Aorta (tissue), 5 donors: ENCODE data around the gene AMZ1. TPM values are rescaled to one million over a fixed set of nuclear protein-coding genes. Genes with fewer than 3 reads are reported as not detected.

ENCODE experiments used
- ATAC-seq: fragments of 200-7000 bp; cut with Tn5 transposase; one replicate; pipeline ENCODE4 v1.9.1; 2022; ENCODE audit warnings: moderate library complexity; ENCODE audit not compliant: low FRiP score
- DNase-seq, 2 donors: peaks; one replicate each; pipeline ENCODE4 v3.0.0-alpha.2; 2020
- H3K27ac ChIP-seq, 2 donors: one replicate each; pipeline ENCODE4 v1.5.1; 2013; ENCODE audit warnings: low read length in 2 of 2, mild to moderate bottlenecking in 2 of 2, moderate library complexity in 2 of 2, control low read depth in 1 of 2, inconsistent platforms in 1 of 2, low read depth in 1 of 2
- H3K27me3 ChIP-seq, 2 donors: one replicate each; pipeline ENCODE4 v1.6.1; 2013; ENCODE audit warnings: control low read depth in 1 of 2, low read length in 1 of 2, mild to moderate bottlenecking in 1 of 2, moderate library complexity in 1 of 2; ENCODE audit not compliant: insufficient read depth in 2 of 2, control insufficient read depth in 1 of 2
- H3K36me3 ChIP-seq, 2 donors: one replicate each; pipeline ENCODE4 v1.6.1; 2013; ENCODE audit warnings: control low read depth in 1 of 2, low read length in 1 of 2, mild to moderate bottlenecking in 1 of 2; ENCODE audit not compliant: insufficient read depth in 2 of 2, control insufficient read depth in 1 of 2
- H3K4me1 ChIP-seq, 2 donors: one replicate each; pipeline ENCODE4 v1.6.1; 2013; ENCODE audit warnings: low read length in 2 of 2, control low read depth in 1 of 2, mild to moderate bottlenecking in 1 of 2, moderate library complexity in 1 of 2; ENCODE audit not compliant: insufficient read depth in 2 of 2, control insufficient read depth in 1 of 2
- H3K4me3 ChIP-seq, 2 donors: one replicate each; pipeline ENCODE4 v1.5.1; 2013; ENCODE audit warnings: low read length in 2 of 2, control low read depth in 1 of 2, mild to moderate bottlenecking in 1 of 2
- H3K9me3 ChIP-seq: one replicate; pipeline ENCODE4 v1.6.1; 2013; ENCODE audit warnings: mild to moderate bottlenecking, low read length; ENCODE audit not compliant: control insufficient read depth
- WGBS, 2 donors: extraction: QIAGEN DNeasy Blood & Tissue Kit; methylation state at CpG; one replicate each; pipeline ENCODE4 v1.1.7; 2013; 5-methylcytosine and 5-hydroxymethylcytosine counted together
- intact Hi-C, 2 donors: fragments of 100-400 bp; cut with DNase I; formaldehyde crosslinking; loops; one replicate each; pipeline versions ENCODE4 v1.14.2 to v1.15.0; 2022
- polyA plus RNA-seq, 2 donors: library from polyadenylated mRNA; stranded (reverse); fragments of 200-250 nt; gene quantifications; one replicate each; pipeline ENCODE4 v1.2.3, GENCODE V29; 2013
- total RNA-seq, 2 donors: library from RNA; stranded (reverse); fragmentation: NEBNext Ultra II Directional; extraction: Animal tissue kit (Norgen Biotek cat#: 25700); gene quantifications; one replicate each; pipeline ENCODE4 v1.2.1, GENCODE V29; 2021
- donor health status: healthy with polysubstance abuse.
- donor health status: Bipolar disorder and iron deficiency.
- donor health status: DM: no; HTN: no; CAD: no.
- donor health status: DM: no; HTN: no; CAD: no.
- donor health status: DM: yes; HTN: yes; CAD: no.

AMZ1 gene
- total and polyA plus RNA-seq, 4 donors, result 0.13 to 2.0 (median 1.1) TPM; not detected in 1

DNA sequence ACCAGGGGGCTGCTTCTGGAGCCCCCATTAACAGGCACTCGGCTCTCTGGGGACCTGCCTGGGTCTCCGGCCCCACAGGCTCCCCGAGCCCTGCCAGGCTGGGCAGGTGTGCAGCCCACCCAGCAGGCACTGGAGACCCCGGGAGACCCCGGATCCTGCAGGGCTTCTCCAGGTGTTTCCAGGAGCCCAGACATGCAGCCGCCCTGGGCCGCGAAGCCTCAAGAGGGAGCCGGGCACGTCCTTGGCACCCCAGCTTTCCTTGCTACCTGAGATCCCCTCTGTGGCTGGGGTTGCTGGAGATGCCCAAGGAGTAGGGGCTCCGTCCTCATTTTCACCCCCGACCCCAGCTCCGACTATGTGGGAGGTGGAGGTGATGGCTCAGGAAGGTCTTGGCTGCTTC, 7.7 kb upstream of the AMZ1 start:
- peaks cover under 1% of the 10 kb centered on the region for H3K9me3 ChIP-seq
- no peaks in the 10 kb centered on the region for H3K27me3 ChIP-seq
- H3K4me1 ChIP-seq, result no peaks in the 10 kb centered on the region
- H3K4me3 ChIP-seq, result no peak overlapping the region
- WGBS, 2 donors, result 85 to 89% methylated on average over 13 of the region's 13 CpGs
- intact Hi-C loops, result loop anchor here (5.0 kb wide), 2 partner anchors 108 to 228 kb away; no protein-coding TSS in a partner anchor
- DNase-seq (no peak), ATAC-seq (no peak)
- no peaks in the 10 kb centered on the region for H3K36me3 ChIP-seq
- no peak overlapping the region for H3K27ac ChIP-seq

DNA sequence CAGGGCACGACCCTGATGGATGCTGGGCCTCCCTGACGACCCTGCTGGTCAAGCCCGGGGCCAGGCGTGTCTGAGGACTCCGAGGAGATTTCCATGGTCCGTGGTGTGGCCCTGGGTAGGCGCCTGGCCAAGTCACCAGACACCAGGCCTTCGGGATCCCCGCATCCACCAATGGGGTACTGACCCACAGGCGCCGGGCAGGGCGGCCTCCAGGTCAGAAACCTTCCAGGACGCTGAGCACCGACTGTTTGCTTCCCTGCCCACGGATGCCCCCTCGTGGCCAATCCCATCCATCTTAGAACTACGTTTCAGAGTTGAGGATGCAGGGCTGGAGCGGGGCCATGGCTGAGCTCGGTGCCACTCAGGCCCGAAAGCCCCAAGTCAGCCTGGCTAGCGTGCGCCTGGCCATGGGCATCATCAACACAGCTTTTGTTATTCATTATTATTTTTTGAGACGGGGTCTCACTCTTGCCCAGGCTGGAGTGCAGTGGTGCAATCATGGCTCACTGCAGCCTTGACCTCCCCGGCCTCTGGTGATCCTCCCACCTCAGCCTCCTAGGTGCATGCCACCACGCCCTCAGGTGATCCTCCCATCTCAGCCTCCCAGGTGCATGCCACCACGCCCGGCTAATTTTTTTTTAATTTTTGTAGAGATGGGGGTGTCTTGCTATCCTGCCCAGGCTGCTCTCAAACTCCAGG, 7.1 kb upstream of the AMZ1 start:
- Histone ChIP-seq H3K9me3 (no peaks in the 10 kb centered on the region), H3K36me3 (no peaks in the 10 kb centered on the region), H3K27me3 (no peaks in the 10 kb centered on the region), H3K27ac (no peak overlapping the region), H3K4me3 (no peak overlapping the region), H3K4me1 (no peaks in the 10 kb centered on the region)
- intact Hi-C loops, result loop anchor here (1.0 to 5.0 kb wide), 3 partner anchors 109 to 229 kb away; no protein-coding TSS in a partner anchor
- WGBS, 2 donors, result 36 to 37% methylated on average over 27 of the region's 27 CpGs
- DNase-seq (peak; percentile 88 to 95), ATAC-seq (peak; percentile 74)

DNA sequence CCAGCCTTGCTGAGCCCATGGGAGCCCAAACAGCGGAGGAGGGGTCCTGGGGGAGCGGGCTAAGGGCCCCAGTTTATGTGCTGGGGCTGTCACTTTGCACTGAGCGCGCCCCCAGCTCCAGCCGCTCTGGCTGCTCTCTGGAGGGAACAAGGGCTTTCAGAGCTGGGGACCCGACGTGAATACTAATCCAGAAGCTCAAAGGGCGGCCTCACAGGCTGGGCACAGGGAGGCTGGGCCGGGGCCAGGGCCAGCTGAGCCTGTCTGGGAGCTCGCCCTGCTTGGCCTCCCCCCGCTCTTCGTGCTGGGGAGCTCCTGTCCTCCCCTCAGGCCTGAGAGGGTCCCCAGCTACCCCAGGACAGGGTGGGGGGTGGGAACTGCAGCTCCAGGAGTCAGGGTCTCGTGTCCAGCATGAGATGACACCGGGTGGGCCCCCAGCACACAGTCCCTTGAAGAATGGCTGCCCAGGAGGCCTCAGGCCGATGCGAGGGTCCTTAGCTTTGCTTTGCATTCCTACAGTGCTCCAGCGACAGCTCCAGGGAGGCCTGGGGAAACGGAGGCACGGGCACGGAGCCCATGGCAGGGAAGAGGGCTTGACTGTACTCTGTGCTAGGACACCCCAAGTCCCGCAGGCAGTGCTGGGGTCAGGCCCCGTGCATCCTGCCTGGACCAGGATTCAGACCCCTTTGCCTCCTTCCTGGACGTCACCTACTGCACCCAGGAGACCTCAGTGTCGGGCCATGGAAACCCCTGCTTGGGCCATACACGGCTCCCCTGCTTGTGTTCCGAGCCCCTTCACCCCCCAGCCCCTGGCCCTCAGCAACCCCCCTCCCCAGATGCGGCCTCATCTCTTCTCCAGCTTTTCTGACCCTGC, 5.8 kb upstream of the AMZ1 start:
- Histone ChIP-seq H3K27me3 (no peaks in the 10 kb centered on the region), H3K9me3 (no peaks in the 10 kb centered on the region), H3K4me1 (no peaks in the 10 kb centered on the region), H3K4me3 (no peak overlapping the region), H3K27ac (no peak overlapping the region), H3K36me3 (no peaks in the 10 kb centered on the region)
- intact Hi-C loops, result loop anchor here (1.0 to 5.0 kb wide), 3 partner anchors 110 to 230 kb away; no protein-coding TSS in a partner anchor
- 89 to 90% methylated on average over 26 to 27 of the region's 27 CpGs for WGBS, 2 donors
- ATAC-seq, result no peak
- no peak for DNase-seq

DNA sequence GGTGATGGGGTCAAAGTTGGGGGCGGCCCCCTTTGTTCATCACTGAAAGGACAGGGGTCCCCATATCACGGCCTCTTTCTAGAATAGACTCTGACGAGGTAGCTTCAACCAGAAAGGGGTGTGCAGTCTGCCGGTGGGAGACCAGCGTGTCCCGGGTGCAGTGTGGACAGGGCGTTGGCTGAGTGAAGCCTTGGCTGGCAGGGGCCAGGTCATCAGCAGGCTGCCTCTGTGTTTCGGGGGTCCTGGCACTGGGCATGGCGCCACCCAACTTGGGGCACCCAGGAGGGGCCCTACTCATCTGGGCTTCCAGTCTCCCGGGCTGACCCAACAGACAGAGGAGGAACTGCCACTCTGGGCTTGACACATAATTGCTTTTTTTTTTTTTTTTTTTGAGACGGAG, 3.5 kb upstream of the AMZ1 start:
- WGBS, 2 donors, result 94 to 95% methylated on average over 10 to 11 of the region's 11 CpGs
- Histone ChIP-seq H3K4me1 (no peaks in the 10 kb centered on the region), H3K9me3 (no peaks in the 10 kb centered on the region), H3K4me3 (no peak overlapping the region), H3K36me3 (no peaks in the 10 kb centered on the region), H3K27ac (no peak overlapping the region), H3K27me3 (no peaks in the 10 kb centered on the region)
- no peak for ATAC-seq
- intact Hi-C loops, result loop anchor here (5.0 kb wide), 2 partner anchors 112 to 232 kb away; no protein-coding TSS in a partner anchor
- DNase-seq, result no peak

DNA sequence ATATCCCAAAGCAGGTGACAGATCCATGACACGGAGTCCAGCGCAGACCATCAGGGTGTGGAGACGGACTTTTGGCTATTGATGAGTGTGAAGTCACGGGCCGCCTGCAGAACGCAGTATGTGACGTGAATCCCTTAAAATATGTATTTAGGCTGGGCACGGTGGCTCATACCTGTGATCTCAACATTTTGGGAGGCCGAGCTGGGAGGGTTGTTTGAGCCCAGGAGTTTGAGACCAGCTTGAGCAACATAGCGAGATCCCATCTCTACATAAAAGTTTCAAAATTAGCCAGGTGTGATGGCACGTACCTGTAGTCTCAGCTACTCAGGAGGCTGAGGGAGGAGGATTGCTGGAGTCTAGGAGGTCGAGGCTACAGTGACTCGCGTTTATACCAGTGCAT, 1.9 kb upstream of the AMZ1 start:
- no peaks in the 10 kb centered on the region for H3K9me3 ChIP-seq
- H3K27me3 ChIP-seq, result no peaks in the 10 kb centered on the region
- no peak overlapping the region for H3K27ac ChIP-seq
- DNase-seq (no peak), ATAC-seq (no peak)
- intact Hi-C loops, result no loop called here
- H3K4me1 ChIP-seq, result no peaks in the 10 kb centered on the region
- H3K36me3 ChIP-seq, result no peaks in the 10 kb centered on the region
- WGBS, 2 donors, result 95 to 97% methylated on average over 14 of the region's 14 CpGs
- no peak overlapping the region for H3K4me3 ChIP-seq

DNA sequence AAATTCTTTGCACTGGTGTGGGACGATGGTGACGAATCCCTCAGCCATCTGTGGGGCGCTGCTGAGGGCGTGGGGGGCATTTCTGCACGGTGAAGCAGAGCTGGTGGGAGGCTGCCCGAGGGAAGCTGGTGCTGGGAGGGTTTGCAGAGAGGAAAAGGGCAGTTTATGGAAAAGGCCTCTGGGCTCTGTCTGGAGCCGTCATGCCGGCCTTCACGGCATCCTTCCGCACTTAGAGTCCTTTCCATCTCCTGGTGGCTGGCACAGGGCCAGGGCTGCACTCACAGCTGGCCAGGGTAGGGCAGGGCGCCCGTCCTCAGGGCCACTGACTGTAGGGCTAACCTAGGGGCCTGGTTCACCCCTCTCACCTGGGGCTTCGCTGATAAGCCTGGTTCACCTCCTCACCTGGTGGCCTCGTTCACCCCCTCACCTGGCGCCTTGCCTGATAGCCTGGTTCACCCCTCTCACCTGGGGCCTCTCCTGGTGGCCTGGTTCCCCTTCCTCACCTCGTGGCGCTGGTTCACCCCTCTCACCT, 598 bp upstream of the AMZ1 start:
- H3K9me3 ChIP-seq, result no peaks in the 10 kb centered on the region
- no peaks in the 10 kb centered on the region for H3K36me3 ChIP-seq
- no peaks in the 10 kb centered on the region for H3K4me1 ChIP-seq
- DNase-seq (no peak), ATAC-seq (no peak)
- no peak overlapping the region for H3K4me3 ChIP-seq
- no peaks in the 10 kb centered on the region for H3K27me3 ChIP-seq
- intact Hi-C loops, result no loop called here
- WGBS, 2 donors, result 41 to 44% methylated on average over 17 of the region's 17 CpGs
- H3K27ac ChIP-seq, result no peak overlapping the region

DNA sequence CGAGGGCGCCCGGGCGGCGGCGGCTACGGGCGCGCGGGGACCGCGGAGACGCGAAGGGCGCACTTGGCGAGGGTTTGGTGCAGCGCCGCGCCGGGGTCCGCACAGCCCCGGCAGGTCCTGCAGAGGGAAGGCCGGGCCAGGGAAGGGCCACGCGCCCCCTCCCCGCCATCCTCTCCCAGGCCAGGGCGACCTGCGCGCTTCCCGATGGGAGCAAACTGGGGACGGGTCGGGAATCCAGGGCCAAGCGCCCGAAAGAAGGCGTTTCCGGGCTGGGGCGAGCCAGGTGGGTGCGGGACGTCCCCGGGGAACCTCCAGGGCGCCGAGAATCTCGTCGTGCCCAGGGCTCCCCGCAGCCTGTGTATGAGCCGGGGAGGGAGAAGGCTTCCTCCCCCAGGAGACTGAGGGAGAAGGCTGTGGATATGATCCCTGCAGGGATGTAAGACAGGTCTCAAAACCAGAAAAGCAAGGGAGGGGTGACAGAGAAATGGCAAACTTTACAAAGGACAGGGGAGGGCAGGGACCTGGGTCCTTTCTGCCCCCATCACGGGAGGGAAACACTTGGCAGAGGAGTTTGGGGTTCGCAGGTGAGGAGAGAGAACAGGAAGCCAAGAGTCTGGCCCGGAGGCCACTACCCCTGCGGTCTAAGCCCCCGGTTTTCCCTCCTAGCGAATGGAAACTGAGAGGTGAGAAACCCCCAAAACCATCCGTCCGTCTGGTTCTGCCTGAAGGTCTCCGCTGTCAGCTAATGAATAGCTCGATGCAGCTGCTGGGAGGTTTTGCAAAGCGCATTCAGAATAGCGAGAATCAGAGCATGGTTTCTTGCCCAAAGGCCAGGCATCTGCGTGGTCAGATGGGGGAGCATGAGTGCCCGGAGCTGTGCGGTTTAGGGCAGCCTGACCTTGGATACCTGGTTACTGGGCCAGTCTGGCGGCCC, 674 bp downstream of the AMZ1 start:
- Histone ChIP-seq H3K4me1 (no peaks in the 10 kb centered on the region), H3K36me3 (no peaks in the 10 kb centered on the region), H3K4me3 (peak overlapping the region in 1 of 2 donors; percentile 22), H3K9me3 (no peaks in the 10 kb centered on the region), H3K27me3 (no peaks in the 10 kb centered on the region), H3K27ac (no peak overlapping the region)
- intact Hi-C loops, result no loop called here
- DNase-seq (no peak), ATAC-seq (no peak)
- WGBS, 2 donors, result 3% methylated on average over 55 to 62 of the region's 62 CpGs

DNA sequence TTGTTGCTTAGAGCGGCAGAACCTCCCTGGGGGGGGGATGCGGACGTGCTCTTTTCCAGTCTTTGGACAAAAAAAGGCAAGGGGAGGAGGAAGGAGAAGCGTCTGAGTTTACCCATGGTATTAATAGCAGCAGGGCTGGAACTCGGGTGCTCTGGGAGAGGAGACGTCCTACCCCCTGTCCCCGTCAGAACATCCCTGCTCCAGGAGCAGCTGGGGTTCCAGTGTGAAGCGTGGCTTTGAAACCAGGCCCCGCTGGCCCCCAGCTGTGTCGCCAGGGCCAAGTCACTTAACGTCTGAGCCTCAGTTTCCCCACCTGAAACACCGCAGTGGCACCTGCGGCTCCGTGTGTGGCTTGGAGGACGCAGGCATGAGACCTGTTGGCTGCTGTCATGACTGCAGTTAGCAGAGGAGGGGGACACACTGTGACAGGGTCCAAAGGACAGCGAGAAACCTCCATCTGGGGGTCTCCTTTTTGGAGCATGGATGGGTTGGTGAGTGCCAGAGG, 1.4 kb downstream of the AMZ1 start:
- ATAC-seq, result no peak
- Histone ChIP-seq H3K36me3 (no peaks in the 10 kb centered on the region), H3K4me3 (no peak overlapping the region), H3K4me1 (no peaks in the 10 kb centered on the region), H3K27ac (no peak overlapping the region), H3K9me3 (no peaks in the 10 kb centered on the region), H3K27me3 (no peaks in the 10 kb centered on the region)
- 46 to 50% methylated on average over 14 to 16 of the region's 16 CpGs for WGBS, 2 donors
- intact Hi-C loops, result no loop called here
- no peak for DNase-seq
